Measurements from ENCODE around the gene HDLBP.

Gene HDLBP

GRCh38 chr2:241215421-241215820, 100.1 kb downstream of the HDLBP start:
- ATAC-seq, result no peak
- TF ChIP-seq GLIS3 (CRISPR knock-in tag; IDR thresholded peaks at IDR 0.05), result no peak

GRCh38 chr2:241214766-241215165, 100.7 kb downstream of the HDLBP start:
- ATAC-seq, result no peak
- no peak for TF ChIP-seq ISL1 (CRISPR knock-in tag; IDR thresholded peaks at IDR 0.05)
- no peak for TF ChIP-seq TOX (CRISPR knock-in tag; IDR thresholded peaks at IDR 0.05; ENCODE audit: borderline replicate concordance)
- no peak for TF ChIP-seq ZFP30 (CRISPR knock-in tag; IDR thresholded peaks at IDR 0.05)
- TF ChIP-seq TSHZ2 (CRISPR knock-in tag; IDR thresholded peaks at IDR 0.05), result no peak
- TF ChIP-seq ESRRG (CRISPR knock-in tag; IDR thresholded peaks at IDR 0.05), result no peak
- no peak for TF ChIP-seq TCF4 (CRISPR knock-in tag; IDR thresholded peaks at IDR 0.05; ENCODE audit: borderline replicate concordance)
- no peak for TF ChIP-seq ZC3H10 (CRISPR knock-in tag; IDR thresholded peaks at IDR 0.05)
- no peak for TF ChIP-seq ZNF70 (CRISPR knock-in tag; IDR thresholded peaks at IDR 0.05)
- no peak for TF ChIP-seq CSDC2 (CRISPR knock-in tag; IDR thresholded peaks at IDR 0.05)
- TF ChIP-seq ZNF565 (CRISPR knock-in tag; conservative IDR thresholded peaks at IDR 0.05; ENCODE audit: low read depth), result no peak
- TF ChIP-seq PATZ1 (CRISPR knock-in tag; IDR thresholded peaks at IDR 0.05; ENCODE audit: borderline replicate concordance), result no peak
- TF ChIP-seq CSRNP3 (CRISPR knock-in tag; IDR thresholded peaks at IDR 0.05), result no peak
- no peak for TF ChIP-seq GLIS3 (CRISPR knock-in tag; IDR thresholded peaks at IDR 0.05)
- TF ChIP-seq POU6F1 (CRISPR knock-in tag; IDR thresholded peaks at IDR 0.05; ENCODE audit: borderline replicate concordance, low read depth), result no peak
- no peak for TF ChIP-seq OSR1 (CRISPR knock-in tag; IDR thresholded peaks at IDR 0.05)
- TF ChIP-seq CREB5 (CRISPR knock-in tag; IDR thresholded peaks at IDR 0.05; ENCODE audit: low read depth), result no peak
- TF ChIP-seq PPARA (CRISPR knock-in tag; IDR thresholded peaks at IDR 0.05; ENCODE audit: borderline replicate concordance), result no peak
- no peak for TF ChIP-seq ARNTL (CRISPR knock-in tag; IDR thresholded peaks at IDR 0.05; ENCODE audit: borderline replicate concordance, low read depth)
- no peak for TF ChIP-seq BACH2 (CRISPR knock-in tag; IDR thresholded peaks at IDR 0.05; ENCODE audit: borderline replicate concordance)

GRCh38 chr2:241214209-241214608, 101.3 kb downstream of the HDLBP start:
- no peak for ATAC-seq
- TF ChIP-seq GLIS3 (CRISPR knock-in tag; IDR thresholded peaks at IDR 0.05), result no peak
- no peak for TF ChIP-seq ESRRG (CRISPR knock-in tag; IDR thresholded peaks at IDR 0.05)
- no peak for TF ChIP-seq BACH2 (CRISPR knock-in tag; IDR thresholded peaks at IDR 0.05; ENCODE audit: borderline replicate concordance)
- no peak for TF ChIP-seq CSDC2 (CRISPR knock-in tag; IDR thresholded peaks at IDR 0.05)
- TF ChIP-seq TCF4 (CRISPR knock-in tag; IDR thresholded peaks at IDR 0.05; ENCODE audit: borderline replicate concordance), result no peak
- no peak for TF ChIP-seq PATZ1 (CRISPR knock-in tag; IDR thresholded peaks at IDR 0.05; ENCODE audit: borderline replicate concordance)
- no peak for TF ChIP-seq POU6F1 (CRISPR knock-in tag; IDR thresholded peaks at IDR 0.05; ENCODE audit: borderline replicate concordance, low read depth)
- no peak for TF ChIP-seq CSRNP3 (CRISPR knock-in tag; IDR thresholded peaks at IDR 0.05)
- TF ChIP-seq ZC3H10 (CRISPR knock-in tag; IDR thresholded peaks at IDR 0.05), result no peak
- TF ChIP-seq RARB (CRISPR knock-in tag; IDR thresholded peaks at IDR 0.05), result no peak
- TF ChIP-seq ZFP3 (CRISPR knock-in tag; IDR thresholded peaks at IDR 0.05), result no peak
